Activated T-cell treated with anti-CD3 and anti-CD28 coated beads, Interleukin-2, amount 50 U/mL, for 24 hours (primary cell): Measurements from ENCODE around the gene MRPL53.
"Not testable (repeated sequence)": the region's sequence is repeated elsewhere in the genome, so short reads cannot be mapped to it uniquely, and the experiment has no call there.

Experiments used
- DNase-seq: peaks from one replicate; pipeline ENCODE4 v3.0.0-alpha.2; 2020
- H3K27ac Mint-ChIP-seq: 2 replicates; pipeline ENCODE4 v1.8.0; 2020; ENCODE audit warnings: mild to moderate bottlenecking, mixed read lengths
- H3K27me3 Mint-ChIP-seq: 2 replicates; pipeline ENCODE4 v1.8.0; 2020; ENCODE audit warnings: mixed read lengths
- H3K36me3 Mint-ChIP-seq: 2 replicates; pipeline ENCODE4 v1.8.0; 2020; ENCODE audit warnings: low read depth, mixed read lengths
- H3K4me1 Mint-ChIP-seq: 2 replicates; pipeline ENCODE4 v1.8.0; 2020; ENCODE audit warnings: low read depth, mixed read lengths
- H3K4me3 Mint-ChIP-seq: 2 replicates; pipeline ENCODE4 v1.8.0; 2020; ENCODE audit warnings: mild to moderate bottlenecking, moderate library complexity, mixed read lengths
- H3K9me3 Mint-ChIP-seq: 2 replicates; pipeline ENCODE4 v1.8.0; 2020; ENCODE audit warnings: mixed read lengths

The MRPL53 gene

GRCh38 chr2:74472945-74473258 lies 422 bp upstream of the MRPL53 start:
- Mint-ChIP-seq H3K27ac (peak overlapping the region; percentile 99), H3K4me1 (peaks cover 26% of the 10 kb centered on the region), H3K36me3 (peaks cover 67% of the 10 kb centered on the region), H3K27me3 (no peaks in the 10 kb centered on the region), H3K4me3 (peak overlapping the region; percentile 96), H3K9me3 (no peaks in the 10 kb centered on the region)
- no peak for DNase-seq

- no peak for DNase-seq
- Mint-ChIP-seq H3K9me3 (no peaks in the 10 kb centered on the region), H3K27ac (peak overlapping the region; percentile 99), H3K4me3 (peak overlapping the region; percentile 96), H3K4me1 (peaks cover 27% of the 10 kb centered on the region), H3K27me3 (no peaks in the 10 kb centered on the region), H3K36me3 (peaks cover 55% of the 10 kb centered on the region)
Measured at GRCh38 chr2:74471332-74472065, 981 bp downstream of the MRPL53 start.

GRCh38 chr2:74470742-74471141 lies 1.7 kb downstream of the MRPL53 start:
- not testable (repeated sequence) for H3K9me3 Mint-ChIP-seq, DNase-seq, H3K27me3 Mint-ChIP-seq
- peak overlapping the region; percentile 91 for H3K27ac Mint-ChIP-seq
- H3K36me3 Mint-ChIP-seq, result peaks cover 50% of the 10 kb centered on the region
- peak overlapping the region; percentile 56 for H3K4me3 Mint-ChIP-seq
- peaks cover 31% of the 10 kb centered on the region for H3K4me1 Mint-ChIP-seq

- DNase-seq, result no peak
- peak overlapping the region; percentile 99 for H3K4me3 Mint-ChIP-seq
- H3K27me3 Mint-ChIP-seq, result no peaks in the 10 kb centered on the region
- no peaks in the 10 kb centered on the region for H3K9me3 Mint-ChIP-seq
- H3K4me1 Mint-ChIP-seq, result peaks cover 29% of the 10 kb centered on the region
- peaks cover 54% of the 10 kb centered on the region for H3K36me3 Mint-ChIP-seq
- H3K27ac Mint-ChIP-seq, result peak overlapping the region; percentile 86
Measured at GRCh38 chr2:74464406-74464805, 8.1 kb downstream of the MRPL53 start.

- no peak for DNase-seq
- H3K4me3 Mint-ChIP-seq, result peak overlapping the region; percentile 99
- H3K36me3 Mint-ChIP-seq, result peaks cover 61% of the 10 kb centered on the region
- no peaks in the 10 kb centered on the region for H3K9me3 Mint-ChIP-seq
- H3K4me1 Mint-ChIP-seq, result peaks cover 38% of the 10 kb centered on the region
- no peaks in the 10 kb centered on the region for H3K27me3 Mint-ChIP-seq
- H3K27ac Mint-ChIP-seq, result peak overlapping the region; percentile 73
Measured at GRCh38 chr2:74462786-74463105, 9.7 kb downstream of the MRPL53 start.

GRCh38 chr2:74462054-74462785 lies 10.3 kb downstream of the MRPL53 start:
- Mint-ChIP-seq H3K4me1 (peaks cover 38% of the 10 kb centered on the region), H3K9me3 (no peaks in the 10 kb centered on the region), H3K4me3 (no peak overlapping the region)

GRCh38 chr2:74461187-74462053 lies 11.1 kb downstream of the MRPL53 start:
- Mint-ChIP-seq H3K27ac (peak overlapping the region; percentile 52), H3K4me3 (no peak overlapping the region), H3K4me1 (peaks cover 45% of the 10 kb centered on the region), H3K9me3 (no peaks in the 10 kb centered on the region), H3K27me3 (no peaks in the 10 kb centered on the region), H3K36me3 (peaks cover 72% of the 10 kb centered on the region)
- no peak for DNase-seq

More at GRCh38 chr2:74462054-74462785, 10.3 kb downstream of the MRPL53 start:
- Mint-ChIP-seq H3K27ac (peak overlapping the region; percentile 73), H3K36me3 (peaks cover 64% of the 10 kb centered on the region), H3K27me3 (no peaks in the 10 kb centered on the region)
- no peak for DNase-seq

- DNase-seq, H3K9me3 Mint-ChIP-seq, H3K4me3 Mint-ChIP-seq, H3K27me3 Mint-ChIP-seq: not testable (repeated sequence)
- peak overlapping the region; percentile 97 for H3K27ac Mint-ChIP-seq
- H3K36me3 Mint-ChIP-seq, result peaks cover 75% of the 10 kb centered on the region
- peaks cover 54% of the 10 kb centered on the region for H3K4me1 Mint-ChIP-seq
Measured at GRCh38 chr2:74460187-74460586, 12.3 kb downstream of the MRPL53 start.

- peaks cover 76% of the 10 kb centered on the region for H3K36me3 Mint-ChIP-seq
- not testable (repeated sequence) for H3K9me3 Mint-ChIP-seq, H3K27me3 Mint-ChIP-seq, DNase-seq
- peak overlapping the region; percentile 92 for H3K4me3 Mint-ChIP-seq
- peaks cover 58% of the 10 kb centered on the region for H3K4me1 Mint-ChIP-seq
- H3K27ac Mint-ChIP-seq, result peak overlapping the region; percentile 97
Measured at GRCh38 chr2:74459503-74460118, 12.9 kb downstream of the MRPL53 start.

- peak overlapping the region; percentile 92 for H3K4me3 Mint-ChIP-seq
- H3K9me3 Mint-ChIP-seq, result no peaks in the 10 kb centered on the region
- DNase-seq, result no peak
- peaks cover 59% of the 10 kb centered on the region for H3K4me1 Mint-ChIP-seq
- peak overlapping the region; percentile 97 for H3K27ac Mint-ChIP-seq
- peaks cover 70% of the 10 kb centered on the region for H3K36me3 Mint-ChIP-seq
- H3K27me3 Mint-ChIP-seq, result no peaks in the 10 kb centered on the region
Measured at GRCh38 chr2:74458938-74459363, 13.5 kb downstream of the MRPL53 start.

GRCh38 chr2:74458132-74458937 lies 14.1 kb downstream of the MRPL53 start, which contains the start of gene WBP1:
TSS of gene WBP1 (plus strand) at chr2:74458438. CDS start at chr2:74458603, 165 bp downstream.
- H3K4me1 Mint-ChIP-seq, result peaks cover 56% of the 10 kb centered on the region
- H3K36me3 Mint-ChIP-seq, result peaks cover 67% of the 10 kb centered on the region
- peak within 1 kb of the TSS; percentile 92 for H3K4me3 Mint-ChIP-seq
- no peaks in the 10 kb centered on the region for H3K27me3 Mint-ChIP-seq
- no peaks in the 10 kb centered on the region for H3K9me3 Mint-ChIP-seq
- DNase-seq, result peak; percentile 96
- peak within 1 kb of the TSS; percentile 97 for H3K27ac Mint-ChIP-seq

- Mint-ChIP-seq H3K36me3 (peaks cover 60% of the 10 kb centered on the region), H3K9me3 (no peaks in the 10 kb centered on the region), H3K27ac (peak overlapping the region; percentile 97), H3K4me3 (peak overlapping the region; percentile 92), H3K27me3 (no peaks in the 10 kb centered on the region), H3K4me1 (peaks cover 56% of the 10 kb centered on the region)
- DNase-seq, result peak; percentile 89
Measured at GRCh38 chr2:74457549-74458131, 14.8 kb downstream of the MRPL53 start.

- Mint-ChIP-seq H3K27me3 (no peaks in the 10 kb centered on the region), H3K4me1 (peaks cover 60% of the 10 kb centered on the region), H3K4me3 (peak overlapping the region; percentile 92), H3K9me3 (no peaks in the 10 kb centered on the region), H3K36me3 (peaks cover 55% of the 10 kb centered on the region), H3K27ac (peak overlapping the region; percentile 97)
- DNase-seq, result no peak
Measured at GRCh38 chr2:74457129-74457548, 15.3 kb downstream of the MRPL53 start.
